T-helper 9 cell (primary cell): Measurements from ENCODE around the gene LETMD1.

ENCODE experiments used
- DNase-seq: peaks from one replicate; pipeline ENCODE4 v3.0.0-alpha.2; 2020

The LETMD1 gene

GRCh38 chr12:51025836-51026638, 22.1 kb upstream of the LETMD1 start, which contains the start of gene SLC11A2:
Gene SLC11A2 (minus strand): TSS chr12:51026384. CDS start chr12:51010728, 15,656 bp downstream.
- DNase-seq = peak; percentile 88

- no peak for DNase-seq
These were observed 20.7 kb upstream of the LETMD1 start for GRCh38 chr12:51027342-51027835.

- DNase-seq = no peak
These were observed 19.9 kb upstream of the LETMD1 start for GRCh38 chr12:51028126-51028812.

GRCh38 chr12:51028813-51029150, 19.3 kb upstream of the LETMD1 start:
- DNase-seq = no peak

- DNase-seq = no peak
These were observed 15.1 kb upstream of the LETMD1 start for GRCh38 chr12:51033048-51033447.

GRCh38 chr12:51033457-51034089, 14.6 kb upstream of the LETMD1 start:
- no peak for DNase-seq

GRCh38 chr12:51036279-51036678, 11.8 kb upstream of the LETMD1 start:
- DNase-seq = no peak

GRCh38 chr12:51048661-51049251, 629 bp downstream of the LETMD1 start:
- no peak for DNase-seq

- DNase-seq = no peak
These were observed 1.4 kb downstream of the LETMD1 start for GRCh38 chr12:51049525-51049924.

- DNase-seq = no peak
These were observed 3.7 kb downstream of the LETMD1 start for GRCh38 chr12:51051787-51052186.

- DNase-seq = no peak
These were observed 6.9 kb downstream of the LETMD1 start for GRCh38 chr12:51055060-51055459.

GRCh38 chr12:51056242-51056641, 8.1 kb downstream of the LETMD1 start:
- no peak for DNase-seq

GRCh38 chr12:51059086-51059485, 11.0 kb downstream of the LETMD1 start:
- no peak for DNase-seq

GRCh38 chr12:51062631-51063397, 14.7 kb downstream of the LETMD1 start:
- DNase-seq = no peak

- no peak for DNase-seq
These were observed 17.4 kb downstream of the LETMD1 start for GRCh38 chr12:51065530-51065929.

- DNase-seq = no peak
These were observed 19.1 kb downstream of the LETMD1 start for GRCh38 chr12:51067229-51067628.

- no peak for DNase-seq
These were observed 19.6 kb downstream of the LETMD1 start for GRCh38 chr12:51067771-51068170.

GRCh38 chr12:51070004-51070403, 21.9 kb downstream of the LETMD1 start:
- DNase-seq = no peak

GRCh38 chr12:51071663-51072062, 23.5 kb downstream of the LETMD1 start:
- DNase-seq = no peak

- DNase-seq = no peak
These were observed 27.3 kb downstream of the LETMD1 start for GRCh38 chr12:51075390-51075789.

GRCh38 chr12:51076236-51076930, 28.3 kb downstream of the LETMD1 start:
- no peak for DNase-seq

GRCh38 chr12:51077930-51078329, 29.8 kb downstream of the LETMD1 start:
- DNase-seq = no peak
